Mesothelial cell of epicardium (in vitro differentiated cells): ENCODE results near the gene SLC7A10. TPM values are rescaled to one million over a fixed set of nuclear protein-coding genes. Genes with fewer than 3 reads are reported as not detected.
A peak's percentile ranks its signal among the peaks of the same experiment; 100 is the strongest.
"Not testable (repeated sequence)": the region's sequence is repeated elsewhere in the genome, so short reads cannot be mapped to it uniquely, and the experiment has no call there.

Experiments used
- DNase-seq, 2 experiments: peaks; one replicate each; pipeline ENCODE4 v3.0.0; 2021; ENCODE audit warnings: low spot score in 2 of 2; ENCODE audit not compliant: unreplicated experiment in 2 of 2
- H3K27ac Mint-ChIP-seq: 2 replicates; pipeline ENCODE4 v1.8.0; 2021; ENCODE audit warnings: mixed read lengths
- H3K27me3 Mint-ChIP-seq: 2 replicates; pipeline ENCODE4 v1.8.0; 2021; ENCODE audit warnings: low read depth, mixed read lengths
- H3K36me3 Mint-ChIP-seq: 2 replicates; pipeline ENCODE4 v1.8.0; 2021; ENCODE audit warnings: mixed read lengths
- H3K4me1 Mint-ChIP-seq: 2 replicates; pipeline ENCODE4 v1.8.0; 2021; ENCODE audit warnings: mixed read lengths
- H3K4me3 Mint-ChIP-seq: 2 replicates; pipeline ENCODE4 v1.8.0; 2021; ENCODE audit warnings: mild to moderate bottlenecking, moderate library complexity, mixed read lengths
- H3K9me3 Mint-ChIP-seq: 2 replicates; pipeline ENCODE4 v1.8.0; 2021; ENCODE audit warnings: mixed read lengths
- total RNA-seq: library from RNA; stranded (reverse); gene quantifications from 3 replicates; pipeline ENCODE4 v1.2.1, GENCODE V29; 2021
- TF ChIP-seq, protein P1 (sequence below): fragments of 200-600 bp; sonication (generic); IDR thresholded peaks from one replicate; pipeline ENCODE4 v1.5.0; 2021; ENCODE audit warnings: antibody characterized with exemption; ENCODE audit not compliant: unreplicated experiment

The SLC7A10 gene
- total RNA-seq, 1 donor from 2014 or later = 0.92 TPM

DNA sequence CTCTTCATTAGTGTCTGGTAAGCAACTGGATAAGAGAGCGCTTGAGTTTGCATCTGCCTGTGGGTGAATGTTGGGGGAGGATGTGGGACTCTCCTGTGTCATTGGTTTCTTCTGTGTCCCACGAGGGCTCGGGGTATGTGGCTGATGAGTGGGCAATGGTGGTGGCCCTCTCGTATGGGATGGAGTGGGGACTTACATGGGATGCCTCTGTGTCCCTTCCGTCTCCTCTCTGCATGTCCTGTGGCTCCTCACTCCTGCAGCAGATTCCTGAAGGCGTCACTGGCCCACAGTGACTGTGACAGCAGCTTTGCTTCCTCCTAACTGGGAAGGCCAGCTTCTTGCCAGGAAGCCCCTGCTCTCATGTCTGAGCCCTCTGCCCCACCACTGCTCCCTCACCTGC lies 34.1 kb downstream of the SLC7A10 start:
- H3K4me3 Mint-ChIP-seq = no peak overlapping the region
- H3K9me3 Mint-ChIP-seq = no peaks in the 10 kb centered on the region
- H3K36me3 Mint-ChIP-seq = no peaks in the 10 kb centered on the region
- peaks cover 2% of the 10 kb centered on the region for H3K4me1 Mint-ChIP-seq
- H3K27me3 Mint-ChIP-seq = peaks cover 27% of the 10 kb centered on the region
- TF ChIP-seq, protein P1, sequence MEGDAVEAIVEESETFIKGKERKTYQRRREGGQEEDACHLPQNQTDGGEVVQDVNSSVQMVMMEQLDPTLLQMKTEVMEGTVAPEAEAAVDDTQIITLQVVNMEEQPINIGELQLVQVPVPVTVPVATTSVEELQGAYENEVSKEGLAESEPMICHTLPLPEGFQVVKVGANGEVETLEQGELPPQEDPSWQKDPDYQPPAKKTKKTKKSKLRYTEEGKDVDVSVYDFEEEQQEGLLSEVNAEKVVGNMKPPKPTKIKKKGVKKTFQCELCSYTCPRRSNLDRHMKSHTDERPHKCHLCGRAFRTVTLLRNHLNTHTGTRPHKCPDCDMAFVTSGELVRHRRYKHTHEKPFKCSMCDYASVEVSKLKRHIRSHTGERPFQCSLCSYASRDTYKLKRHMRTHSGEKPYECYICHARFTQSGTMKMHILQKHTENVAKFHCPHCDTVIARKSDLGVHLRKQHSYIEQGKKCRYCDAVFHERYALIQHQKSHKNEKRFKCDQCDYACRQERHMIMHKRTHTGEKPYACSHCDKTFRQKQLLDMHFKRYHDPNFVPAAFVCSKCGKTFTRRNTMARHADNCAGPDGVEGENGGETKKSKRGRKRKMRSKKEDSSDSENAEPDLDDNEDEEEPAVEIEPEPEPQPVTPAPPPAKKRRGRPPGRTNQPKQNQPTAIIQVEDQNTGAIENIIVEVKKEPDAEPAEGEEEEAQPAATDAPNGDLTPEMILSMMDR = no peak
- no peak overlapping the region for H3K27ac Mint-ChIP-seq
- DNase-seq = no peak

GRCh38 chr19:33191092-33191491 lies 34.6 kb downstream of the SLC7A10 start:
- peaks cover 27% of the 10 kb centered on the region for H3K27me3 Mint-ChIP-seq
- DNase-seq, H3K36me3 Mint-ChIP-seq, H3K27ac Mint-ChIP-seq, H3K9me3 Mint-ChIP-seq, H3K4me3 Mint-ChIP-seq, H3K4me1 Mint-ChIP-seq: not testable (repeated sequence)

DNA sequence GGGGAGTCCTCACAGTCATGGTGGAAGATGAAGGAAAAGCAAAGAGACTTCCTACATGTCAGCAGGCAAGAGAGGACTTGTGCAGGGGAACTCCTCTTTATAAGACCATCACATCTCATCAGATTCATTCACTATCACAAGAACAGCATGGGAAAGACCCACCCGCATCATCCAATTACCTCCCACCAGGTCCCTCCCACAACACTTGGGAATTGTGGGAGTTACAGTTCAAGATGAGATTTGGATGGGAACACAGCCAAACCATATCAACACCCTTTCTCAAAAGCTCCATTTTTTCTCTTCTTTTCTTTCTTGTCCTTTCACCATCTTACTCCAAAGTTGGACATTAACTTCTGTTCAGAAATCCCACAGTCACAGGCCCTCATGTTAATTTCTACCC lies 36.2 kb downstream of the SLC7A10 start:
- Mint-ChIP-seq H3K4me1 (no peaks in the 10 kb centered on the region), H3K27me3 (peaks cover 28% of the 10 kb centered on the region), H3K36me3 (no peaks in the 10 kb centered on the region), H3K27ac (no peak overlapping the region), H3K9me3 (no peaks in the 10 kb centered on the region), H3K4me3 (no peak overlapping the region)
- TF ChIP-seq, protein P1 = no peak
- no peak for DNase-seq

DNA sequence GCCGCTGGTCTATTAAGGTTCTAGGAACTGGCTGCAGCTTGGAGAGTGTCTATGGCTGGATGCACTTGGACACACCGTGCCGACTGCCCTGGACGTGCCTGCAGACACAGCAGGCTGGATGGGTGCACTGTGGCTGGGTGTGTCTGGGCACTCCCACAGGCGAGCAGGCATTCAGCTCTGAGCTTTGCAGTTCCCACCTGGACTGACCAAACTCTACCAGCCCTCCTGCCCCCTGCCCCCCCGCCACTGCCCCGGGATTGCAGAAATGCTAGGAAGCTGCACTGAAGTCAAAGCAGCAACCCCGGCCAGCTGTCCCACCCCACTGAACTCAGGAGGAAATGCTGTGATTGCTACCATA lies 38.5 kb downstream of the SLC7A10 start:
- DNase-seq = no peak
- H3K27ac Mint-ChIP-seq = no peak overlapping the region
- H3K27me3 Mint-ChIP-seq = peaks cover 19% of the 10 kb centered on the region
- TF ChIP-seq, protein P1 = no peak
- H3K9me3 Mint-ChIP-seq = no peaks in the 10 kb centered on the region
- H3K4me3 Mint-ChIP-seq = no peak overlapping the region
- H3K36me3 Mint-ChIP-seq = no peaks in the 10 kb centered on the region
- H3K4me1 Mint-ChIP-seq = no peaks in the 10 kb centered on the region

DNA sequence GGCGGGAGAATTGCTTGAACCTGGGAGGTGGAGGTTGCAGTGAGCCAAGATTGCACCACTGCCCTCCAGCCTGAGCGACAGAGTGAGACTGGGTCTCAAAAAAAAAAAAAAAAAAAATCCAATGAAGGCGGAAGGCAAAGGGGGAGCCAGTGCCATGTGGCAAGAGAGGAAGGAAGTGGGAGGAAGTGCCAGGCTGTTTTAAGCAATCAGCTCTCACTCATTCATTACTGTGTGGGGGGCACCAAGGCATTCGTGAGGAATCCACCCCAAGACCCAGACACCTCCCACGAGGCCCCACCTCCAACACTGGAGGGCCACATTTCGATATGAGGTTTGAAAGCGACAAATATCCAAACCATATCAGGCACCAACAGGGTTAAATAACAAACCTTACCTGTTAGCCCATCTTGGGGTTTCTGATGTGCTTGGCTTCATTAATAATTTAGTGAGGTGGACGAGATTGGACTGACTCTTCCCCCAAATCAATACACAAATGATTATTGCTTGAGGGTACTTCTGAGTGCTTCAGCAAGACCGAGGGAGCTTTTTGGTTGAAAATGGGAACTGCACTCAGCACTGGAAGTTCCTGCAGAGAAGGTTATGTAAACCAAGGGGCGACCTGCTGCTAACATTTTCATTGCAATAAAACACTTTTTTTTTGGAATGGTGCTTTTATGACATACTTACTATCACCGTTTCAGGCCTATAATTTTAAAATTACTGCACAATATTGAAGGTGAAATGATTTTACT lies 39.0 kb downstream of the SLC7A10 start:
- TF ChIP-seq, protein P1 = no peak
- no peaks in the 10 kb centered on the region for H3K9me3 Mint-ChIP-seq
- H3K27ac Mint-ChIP-seq = no peak overlapping the region
- no peaks in the 10 kb centered on the region for H3K36me3 Mint-ChIP-seq
- no peak overlapping the region for H3K4me3 Mint-ChIP-seq
- peaks cover 13% of the 10 kb centered on the region for H3K27me3 Mint-ChIP-seq
- no peak for DNase-seq
- H3K4me1 Mint-ChIP-seq = no peaks in the 10 kb centered on the region

DNA sequence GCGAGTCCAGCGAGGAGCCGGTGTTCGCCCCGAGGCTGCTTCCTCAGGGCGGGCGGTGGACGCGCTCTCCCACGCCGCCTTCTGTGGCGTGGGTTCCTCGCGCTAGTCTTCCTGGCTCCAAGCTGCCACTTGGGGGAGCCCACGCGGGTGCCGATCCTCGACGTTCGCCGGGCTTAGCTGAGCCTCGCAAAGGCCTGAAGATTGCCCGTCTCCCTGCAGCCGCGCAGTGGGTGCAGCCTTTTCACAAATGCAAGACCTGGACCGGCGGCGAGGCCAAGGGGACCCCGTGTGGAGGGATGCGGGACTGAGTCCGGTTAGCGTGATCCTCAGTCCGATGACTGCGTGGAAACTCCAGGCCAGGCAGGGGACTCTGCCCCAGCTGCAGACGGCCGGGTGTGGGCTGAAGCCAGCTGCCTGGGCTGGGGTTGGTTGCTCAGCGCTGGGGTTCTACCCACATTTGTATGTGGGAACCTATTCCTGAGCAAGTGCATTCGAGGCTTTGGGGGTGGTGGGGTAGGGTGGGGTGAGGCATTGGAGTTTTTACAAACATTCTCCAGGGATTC lies 48.2 kb downstream of the SLC7A10 start:
- H3K4me1 Mint-ChIP-seq = peaks cover 25% of the 10 kb centered on the region
- H3K27me3 Mint-ChIP-seq = peaks cover 3% of the 10 kb centered on the region
- no peaks in the 10 kb centered on the region for H3K9me3 Mint-ChIP-seq
- H3K27ac Mint-ChIP-seq = peak overlapping the region; percentile 95
- TF ChIP-seq, protein P1 = peak; percentile 49
- peak overlapping the region; percentile 96 for H3K4me3 Mint-ChIP-seq
- peak in 1 of 2 experiments; percentile 79 for DNase-seq
- peaks cover under 1% of the 10 kb centered on the region for H3K36me3 Mint-ChIP-seq
